ENCODE measurements around the gene AMER2. TPM values are rescaled to one million over a fixed set of nuclear protein-coding genes. Genes with fewer than 3 reads are reported as not detected.

Gene AMER2
- total RNA-seq, 2 experiments from 2014 or later = not detected

Other genes starting within 250 kb of the AMER2 start
- gene PABPC3, start 76.2 kb downstream of the AMER2 start, total RNA-seq = under 1 TPM; 0.63 to 0.79 TPM
- 10 to 100 TPM; 18.4 to 20.0 TPM for gene MTMR6, start 115.2 kb upstream of the AMER2 start, total RNA-seq
- gene NUP58, start 129.3 kb upstream of the AMER2 start, total RNA-seq = 10 to 100 TPM; 85.6 to 91.0 TPM
- 1 to 10 TPM; 1.1 to 1.2 TPM for gene ATP8A2, start 199.7 kb upstream of the AMER2 start, total RNA-seq